GM12878 (cell line): ENCODE results near the gene PIGZ. TPM values are rescaled to one million over a fixed set of nuclear protein-coding genes. Genes with fewer than 3 reads are reported as not detected.

Source experiments
- ATAC-seq: fragments of 200-7000 bp; cut with Tn5 transposase; 3 replicates; pipeline ENCODE4 v1.9.1; 2020; ENCODE audit warnings: mild to moderate bottlenecking, moderate library complexity
- BruUV-seq: library from RNA; stranded (reverse); fragments of 400-500 nt; replicated peaks from 2 replicates; lab custom pipeline; 2021; lab: Mats Ljungman, UMichigan
- CTCF ChIA-PET: fragments of 300-600 bp; sonication (Branson Sonifier 250); formaldehyde crosslinking; extraction: SDS; loops from one replicate; lab custom pipeline; 2021; ENCODE audit warnings: inconsistent platforms; lab: Yijun Ruan, JAX
- POLR2A ChIA-PET: fragments of 350-600 bp; formaldehyde crosslinking; extraction: SDS; loops from one replicate; lab custom pipeline; 2021; ENCODE audit warnings: inconsistent platforms; lab: Charles Lee
- RAD21 ChIA-PET: fragments of 300-600 bp; sonication (Branson Sonifier 250); formaldehyde crosslinking; loops from one replicate; lab custom pipeline; 2023; ENCODE audit warnings: antibody characterized with exemption; ENCODE audit not compliant: unreplicated experiment; lab: Charles Lee
- SMC1A ChIA-PET: fragments of 300-600 bp; sonication (Branson Sonifier 250); formaldehyde crosslinking; loops from one replicate; lab custom pipeline; 2023; ENCODE audit not compliant: unreplicated experiment, uncharacterized antibody; lab: Charles Lee
- DNase-seq: peaks from one replicate; pipeline ENCODE4 v3.0.0-alpha.2; 2011; ENCODE audit warnings: low read depth, low spot score
- FAIRE-seq: peaks from 3 replicates; lab custom pipeline; 2011; peaks lifted over from hg19 to GRCh38; lab: Jason Lieb, UNC
- H2AFZ ChIP-seq: 2 replicates; pipeline ENCODE4 v1.6.0; 2011; ENCODE audit warnings: low read depth, low read length, control low read depth; ENCODE audit not compliant: control insufficient read depth
- H3K27ac ChIP-seq: 2 replicates; pipeline ENCODE4 v1.5.1; 2011; ENCODE audit warnings: control low read depth; ENCODE audit not compliant: control insufficient read depth, insufficient read depth
- H3K27me3 ChIP-seq, 2 experiments: replicated peaks in 1 of 2; 2 replicates each; pipeline versions ENCODE4 v1.6.0 to v1.6.1; 2011; ENCODE audit warnings: low read length in 1 of 2; ENCODE audit not compliant: control insufficient read depth in 2 of 2, insufficient read depth in 2 of 2
- H3K36me3 ChIP-seq, 2 experiments: 2 replicates each; pipeline ENCODE4 v1.5.1; 2011; ENCODE audit warnings: low read length in 1 of 2; ENCODE audit not compliant: control insufficient read depth in 2 of 2, insufficient read depth in 2 of 2
- H3K4me1 ChIP-seq: 2 replicates; pipeline ENCODE4 v1.6.1; 2011; ENCODE audit warnings: mild to moderate bottlenecking, low read length, moderate library complexity, mixed read lengths; ENCODE audit not compliant: control insufficient read depth, insufficient read depth
- H3K4me2 ChIP-seq: 2 replicates; pipeline ENCODE4 v1.6.0; 2011; ENCODE audit warnings: control low read depth; ENCODE audit not compliant: control insufficient read depth, insufficient read depth
- H3K4me3 ChIP-seq: fragments of 200-600 bp; sonication (generic); 2 replicates; pipeline ENCODE4 v1.5.1; 2016
- H3K79me2 ChIP-seq: 2 replicates; pipeline ENCODE4 v1.6.0; 2011; ENCODE audit warnings: low read length; ENCODE audit not compliant: control insufficient read depth, insufficient read depth
- H3K9ac ChIP-seq: 2 replicates; pipeline ENCODE4 v1.8.0; 2011; ENCODE audit warnings: low read length, control low read depth, mixed read lengths; ENCODE audit not compliant: control insufficient read depth, insufficient read depth
- H3K9me3 ChIP-seq: replicated peaks from 3 replicates; pipeline ENCODE4 v1.5.1; 2011; ENCODE audit warnings: mild to moderate bottlenecking, low read length; ENCODE audit not compliant: control insufficient read depth, insufficient read depth
- H4K20me1 ChIP-seq: 2 replicates; pipeline ENCODE4 v1.6.0; 2011; ENCODE audit not compliant: control insufficient read depth, insufficient read depth
- CTCF ChIP-seq, 3 experiments: IDR thresholded peaks in 2 of 3; conservative IDR thresholded peaks in 1 of 3; 2 replicates each; pipeline ENCODE4 v1.5.1; 2011; ENCODE audit warnings: low read depth in 3 of 3, low read length in 3 of 3, mild to moderate bottlenecking in 3 of 3, control low read depth in 2 of 3, moderate library complexity in 2 of 3, inconsistent platforms in 1 of 3, mixed read lengths in 1 of 3; ENCODE audit not compliant: control insufficient read depth in 2 of 3, insufficient read depth in 1 of 3; ENCODE audit errors: extremely low read depth in 1 of 3
- EZH2 ChIP-seq: IDR thresholded peaks from 2 replicates; pipeline ENCODE4 v1.6.1; 2012; ENCODE audit warnings: low read depth, mild to moderate bottlenecking, control low read depth, inconsistent platforms, low read length, borderline replicate concordance; ENCODE audit not compliant: control insufficient read depth
- JUND ChIP-seq: IDR thresholded peaks from 2 replicates; pipeline ENCODE4 v1.6.1; 2012; ENCODE audit warnings: low read depth, mild to moderate bottlenecking, low read length, improper control_type of control experiment, moderate library complexity
- SP1 ChIP-seq: IDR thresholded peaks from one replicate; pipeline ENCODE4 v1.6.1; 2011; ENCODE audit warnings: low read depth, low read length
- WGBS: methylation state at CpG from one replicate; pipeline ENCODE4 v1.1.6; 2016; ENCODE audit warnings: low lambda C conversion rate; ENCODE audit not compliant: insufficient replicate concordance, insufficient coverage; ENCODE audit errors: missing lambda C conversion rate; 5-methylcytosine and 5-hydroxymethylcytosine counted together
- in situ Hi-C: fragments of 300-500 bp; cut with MboI; formaldehyde crosslinking; loops from 9 replicates; pipeline ENCODE4 v1.14.3; 2018; ENCODE audit warnings: mixed read lengths
- intact Hi-C: fragments of 100-400 bp; cut with micrococcal nuclease; formaldehyde crosslinking; loops from one replicate; pipeline ENCODE4 v1.14.2; 2022; ENCODE audit not compliant: unreplicated experiment
- polyA plus RNA-seq, 11 experiments: library from polyadenylated mRNA; depleted of rRNA in 4 of 11; unstranded in 6 of 11; stranded (reverse) in 5 of 11; fragments of >200 nt; fragmentation: Nextera tagmentation in 4 of 11; fragmentation: Illumina TruSeq in 1 of 11; extraction: Ambion mirVana in 4 of 11; extraction: Trizol in 1 of 11; gene quantifications; 1 replicate in 1 of 11; 2 replicates in 10 of 11; pipeline versions ENCODE4 v1.2.1 to v1.2.3, GENCODE V29; 2011 to 2016; ENCODE audit warnings: inconsistent platforms in 2 of 11, missing spikeins in 2 of 11, low read depth in 1 of 11
- total RNA-seq, 4 experiments: library from RNA; depleted of rRNA in 3 of 4; stranded (reverse); fragments of >200 nt in 3 of 4; fragmentation: Illumina TruSeq in 1 of 4; extraction: Trizol in 1 of 4; gene quantifications; 2 replicates each; pipeline versions ENCODE4 v1.2.1 to v1.2.3, GENCODE V29; 2013 to 2021

PIGZ gene
- total and polyA plus RNA-seq, 10 of the 15 experiments (the other 5 are each of a cell fraction or from before 2014, with no cell fraction given): 0.06 to 1.2 (median 0.64) TPM

GRCh38 chr3:196974661-196975060 is 6.0 kb upstream of the PIGZ start:
- H3K4me1 ChIP-seq: peaks cover 6% of the 10 kb centered on the region; the same call in 1 of the 2 replicates
- no TSS peak for BruUV-seq
- H3K36me3 ChIP-seq: no peaks in the 10 kb centered on the region
- no peak overlapping the region for H3K9ac ChIP-seq
- H3K27me3 ChIP-seq: no peaks in the 10 kb centered on the region; a peak in 1 of 4 replicates
- RAD21 ChIA-PET: interaction anchor here (0.8 kb wide), 1 partner anchor 213 kb away, joined by 3 read pairs; no protein-coding TSS in a partner anchor
- 68% methylated on average over 5 of the region's 5 CpGs for WGBS
- no peak overlapping the region for H3K4me3 ChIP-seq
- H3K27ac ChIP-seq: no peak overlapping the region
- SMC1A ChIA-PET: no interaction called here
- no peaks in the 10 kb centered on the region for H4K20me1 ChIP-seq
- POLR2A ChIA-PET: interaction anchor here (0.5 kb wide), 1 partner anchor 114 kb away, joined by 5 read pairs; no protein-coding TSS in a partner anchor
- no peak overlapping the region for H3K4me2 ChIP-seq
- DNase-seq (no peak), FAIRE-seq (no peak), ATAC-seq (no peak)
- H2AFZ ChIP-seq: no peak overlapping the region
- CTCF ChIA-PET: interaction anchor here (0.8 kb wide), 1 partner anchor 214 kb away, joined by 3 read pairs; no protein-coding TSS in a partner anchor
- H3K9me3 ChIP-seq: no peaks in the 10 kb centered on the region
- in situ Hi-C loops (loop anchor here (25.0 kb wide), 1 partner anchor 538 kb away; no protein-coding TSS in a partner anchor), intact Hi-C loops (loop anchor here (5.0 kb wide), 1 partner anchor 528 kb away; no protein-coding TSS in a partner anchor)
- no peaks in the 10 kb centered on the region for H3K79me2 ChIP-seq
- TF ChIP-seq EZH2 (no peak), JUND (no peak)

DNA sequence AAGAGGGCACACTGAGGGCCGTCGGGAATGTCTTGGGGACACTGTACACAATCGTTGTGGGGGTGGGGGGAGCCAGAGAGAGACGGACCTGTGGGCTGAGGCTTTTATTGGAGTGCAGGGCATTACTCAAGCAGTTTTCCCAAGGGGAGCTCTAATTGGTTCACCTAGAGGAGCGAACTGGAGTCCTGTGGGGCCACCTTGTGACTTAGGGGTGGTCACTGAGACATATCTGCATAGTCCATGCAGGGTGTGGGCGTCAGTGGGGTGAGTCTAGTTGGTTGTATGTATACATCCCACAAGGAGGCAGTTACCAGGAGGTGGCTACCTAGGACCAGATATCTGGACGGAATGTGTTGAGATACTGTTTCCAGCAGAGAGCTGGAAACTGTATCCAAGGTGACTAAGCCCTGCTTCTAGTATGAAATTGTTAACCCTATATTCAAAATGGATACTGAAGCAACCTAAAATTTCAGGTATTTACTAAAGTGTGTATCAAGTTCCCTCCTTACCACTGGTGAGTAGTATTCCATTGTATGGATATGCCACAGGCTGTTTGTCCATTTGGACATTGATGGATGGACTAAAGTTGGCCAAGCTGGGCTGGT is 2.6 kb upstream of the PIGZ start:
- BruUV-seq: no TSS peak
- RAD21 ChIA-PET: interaction anchor here (1.1 to 3.9 kb wide), 4 partner anchors 31 to 216 kb away, joined by 3 to 30 read pairs (median 3); partner anchors contain the start of gene MELTF
- intact Hi-C loops (no loop called here), in situ Hi-C loops (no loop called here)
- Histone ChIP-seq H3K4me2 (0 out of 2 replicates have a peak overlapping the region, but pooled peaks have one; percentile 33), H3K27me3 (no peaks in the 10 kb centered on the region; a peak in 1 of 4 replicates), H4K20me1 (no peaks in the 10 kb centered on the region), H3K79me2 (no peaks in the 10 kb centered on the region), H3K9ac (no peak overlapping the region), H3K4me1 (peaks cover 3% of the 10 kb centered on the region), H3K9me3 (peaks cover 5% of the 10 kb centered on the region; the same call in 1 of the 3 replicates), H2AFZ (no peak overlapping the region), H3K36me3 (no peaks in the 10 kb centered on the region), H3K4me3 (no peak overlapping the region), H3K27ac (no peak overlapping the region)
- WGBS: 28% methylated on average over 7 of the region's 7 CpGs
- CTCF ChIA-PET: interaction anchor here (0.8 to 4.7 kb wide), 9 partner anchors 13 to 448 kb away, joined by 3 to 68 read pairs (median 4); partner anchors contain the start of gene NCBP2
- FAIRE-seq: no peak
- DNase-seq: no peak
- ATAC-seq: no peak
- SMC1A ChIA-PET: interaction anchor here (0.6 to 1.9 kb wide), 8 partner anchors 12 to 362 kb away, joined by 3 to 4 read pairs (median 3); no protein-coding TSS in a partner anchor
- no peak for TF ChIP-seq SP1
- TF ChIP-seq CTCF (IDR thresholded peaks at IDR 0.05 in 2 of 3, conservative IDR thresholded peaks at IDR 0.05 in 1 of 3; ENCODE audit: control insufficient read depth in 2 of 3, extremely low read depth in 1 of 3, insufficient read depth in 1 of 3, low read depth in 3 of 3, low read length in 3 of 3): peak in 1 of 3 experiments; percentile 19; a peak in 2 of 6 replicates
- POLR2A ChIA-PET: interaction anchor here (1.1 kb wide), 1 partner anchor 58 kb away, joined by 3 read pairs; the partner anchor contains the start of gene MELTF
